H9 (cell line): ENCODE results near the gene ZNF608. TPM values are rescaled to one million over a fixed set of nuclear protein-coding genes. Genes with fewer than 3 reads are reported as not detected.

Experiments
- DNase-seq: peaks from one replicate; pipeline ENCODE4 v3.0.0-alpha.2; 2017
- H2AFZ ChIP-seq: one replicate; pipeline ENCODE4 v1.6.1; 2013; ENCODE audit warnings: mild to moderate bottlenecking, low read length, control low read depth, moderate library complexity
- H2AK5ac ChIP-seq: 2 replicates; pipeline ENCODE4 v1.6.1; 2013; ENCODE audit warnings: low read length, control low read depth, mixed read lengths; ENCODE audit not compliant: insufficient read length
- H2BK120ac ChIP-seq: one replicate; pipeline ENCODE4 v1.6.1; 2013; ENCODE audit warnings: low read depth, mild to moderate bottlenecking, low read length, control low read depth, inconsistent platforms; ENCODE audit not compliant: poor library complexity, severe bottlenecking
- H2BK12ac ChIP-seq: 2 replicates; pipeline ENCODE4 v1.6.1; 2013; ENCODE audit warnings: low read length, control low read depth, mixed read lengths, low read depth; ENCODE audit not compliant: insufficient read length
- H2BK15ac ChIP-seq: 2 replicates; pipeline ENCODE4 v1.6.1; 2013; ENCODE audit warnings: low read depth, low read length, control low read depth
- H2BK20ac ChIP-seq: one replicate; pipeline ENCODE4 v1.6.1; 2013; ENCODE audit warnings: low read depth, mild to moderate bottlenecking, low read length, control low read depth, inconsistent platforms; ENCODE audit not compliant: poor library complexity, severe bottlenecking
- H2BK5ac ChIP-seq: 2 replicates; pipeline ENCODE4 v1.6.1; 2013; ENCODE audit warnings: low read length, control low read depth, mixed read lengths; ENCODE audit not compliant: insufficient read length
- H3K14ac ChIP-seq: 2 replicates; pipeline ENCODE4 v1.6.1; 2013; ENCODE audit warnings: low read length, control low read depth; ENCODE audit not compliant: insufficient read depth
- H3K18ac ChIP-seq: 2 replicates; pipeline ENCODE4 v1.6.1; 2013; ENCODE audit warnings: low read depth, mild to moderate bottlenecking, mixed read lengths, low read length, control low read depth; ENCODE audit not compliant: insufficient read length
- H3K23ac ChIP-seq: 2 replicates; pipeline ENCODE4 v1.6.1; 2013; ENCODE audit warnings: low read length, control low read depth, mixed read lengths, low read depth; ENCODE audit not compliant: insufficient read length
- H3K23me2 ChIP-seq: 2 replicates; pipeline ENCODE4 v1.6.1; 2013; ENCODE audit warnings: low read depth, mild to moderate bottlenecking, mixed read lengths, low read length, control low read depth; ENCODE audit not compliant: insufficient read length, poor library complexity, severe bottlenecking
- H3K27ac ChIP-seq: 2 replicates; pipeline ENCODE4 v1.5.1; 2013; ENCODE audit warnings: low read length, control low read depth, mixed read lengths, low read depth; ENCODE audit not compliant: insufficient read length
- H3K27me3 ChIP-seq: 2 replicates; pipeline ENCODE4 v1.6.1; 2013; ENCODE audit warnings: low read length, control low read depth, inconsistent platforms; ENCODE audit not compliant: insufficient read depth
- H3K4ac ChIP-seq: 2 replicates; pipeline ENCODE4 v1.6.1; 2013; ENCODE audit warnings: low read depth, mild to moderate bottlenecking, control low read depth, inconsistent platforms, low read length, moderate library complexity
- H3K4me1 ChIP-seq: 2 replicates; pipeline ENCODE4 v1.6.1; 2013; ENCODE audit warnings: low read length, control low read depth, inconsistent platforms; ENCODE audit not compliant: insufficient read depth
- H3K4me2 ChIP-seq: 2 replicates; pipeline ENCODE4 v1.6.1; 2013; ENCODE audit warnings: low read length, control low read depth, mixed read lengths; ENCODE audit not compliant: insufficient read length, insufficient read depth
- H3K56ac ChIP-seq: 2 replicates; pipeline ENCODE4 v1.6.1; 2013; ENCODE audit warnings: low read depth, mild to moderate bottlenecking, mixed read lengths, low read length, control low read depth; ENCODE audit not compliant: insufficient read length
- H3K79me1 ChIP-seq: 2 replicates; pipeline ENCODE4 v1.6.1; 2013; ENCODE audit warnings: low read depth, mild to moderate bottlenecking, moderate library complexity, low read length, control low read depth, inconsistent platforms; ENCODE audit not compliant: insufficient read depth, poor library complexity, severe bottlenecking
- H3K79me2 ChIP-seq: 2 replicates; pipeline ENCODE4 v1.6.1; 2013; ENCODE audit warnings: low read length, control low read depth, inconsistent platforms; ENCODE audit not compliant: insufficient read depth
- H3K9ac ChIP-seq: 2 replicates; pipeline ENCODE4 v1.6.1; 2013; ENCODE audit warnings: low read length, control low read depth, mixed read lengths; ENCODE audit not compliant: insufficient read length; ENCODE audit errors: extremely low read depth
- H3K9me3 ChIP-seq: one replicate; pipeline ENCODE4 v1.6.1; 2013; ENCODE audit warnings: low read depth, low read length, inconsistent platforms; ENCODE audit not compliant: control insufficient read depth
- H3T11ph ChIP-seq: one replicate; pipeline ENCODE4 v1.6.1; 2013; ENCODE audit warnings: mild to moderate bottlenecking, low read length, control low read depth, inconsistent platforms
- H4K20me1 ChIP-seq: one replicate; pipeline ENCODE4 v1.6.1; 2013; ENCODE audit not compliant: control insufficient read depth, insufficient read length, insufficient read depth
- H4K5ac ChIP-seq: 2 replicates; pipeline ENCODE4 v1.6.1; 2013; ENCODE audit warnings: low read depth, mild to moderate bottlenecking, mixed read lengths, low read length, control low read depth; ENCODE audit not compliant: insufficient read length
- H4K8ac ChIP-seq: replicated peaks from 2 replicates; pipeline ENCODE4 v1.6.1; 2013; ENCODE audit warnings: low read length, control low read depth, mixed read lengths, low read depth; ENCODE audit not compliant: insufficient read length
- H4K91ac ChIP-seq: 2 replicates; pipeline ENCODE4 v1.6.1; 2013; ENCODE audit warnings: low read depth, mild to moderate bottlenecking, moderate library complexity, mixed read lengths, low read length, control low read depth; ENCODE audit not compliant: insufficient read length
- H3K27ac Mint-ChIP-seq, 3 experiments: 2 replicates in 2 of 3; 3 replicates in 1 of 3; pipeline ENCODE4 v1.8.0; 2020 to 2021; ENCODE audit warnings: mixed read lengths in 3 of 3, mild to moderate bottlenecking in 1 of 3, moderate library complexity in 1 of 3
- H3K27me3 Mint-ChIP-seq: 2 replicates; pipeline ENCODE4 v1.8.0; 2021; ENCODE audit warnings: low read depth, mild to moderate bottlenecking, moderate library complexity, mixed read lengths
- H3K36me3 Mint-ChIP-seq, 3 experiments: 2 replicates in 2 of 3; 3 replicates in 1 of 3; pipeline ENCODE4 v1.8.0; 2020 to 2021; ENCODE audit warnings: low read depth in 3 of 3, mixed read lengths in 3 of 3; ENCODE audit not compliant: insufficient read depth in 1 of 3
- H3K4me1 Mint-ChIP-seq, 2 experiments: 2 replicates each; pipeline ENCODE4 v1.8.0; 2020; ENCODE audit warnings: mixed read lengths in 2 of 2
- H3K4me3 Mint-ChIP-seq, 2 experiments: 2 replicates in 1 of 2; 3 replicates in 1 of 2; pipeline ENCODE4 v1.8.0; 2020 to 2021; ENCODE audit warnings: mild to moderate bottlenecking in 2 of 2, mixed read lengths in 2 of 2, moderate library complexity in 1 of 2
- H3K9me3 Mint-ChIP-seq, 2 experiments: 2 replicates in 1 of 2; 3 replicates in 1 of 2; pipeline ENCODE4 v1.8.0; 2020; ENCODE audit warnings: mild to moderate bottlenecking in 2 of 2, mixed read lengths in 2 of 2, moderate library complexity in 1 of 2
- WGBS: extraction: QIAGEN DNeasy Blood & Tissue Kit; methylation state at CpG from one replicate; pipeline ENCODE4 v1.1.7; 2013; ENCODE audit warnings: missing lambda C conversion rate, low lambda C conversion rate, mixed read lengths; ENCODE audit not compliant: insufficient read length; ENCODE audit errors: extremely low coverage; 5-methylcytosine and 5-hydroxymethylcytosine counted together
- total RNA-seq: library from RNA; stranded (reverse); gene quantifications from 2 replicates; pipeline ENCODE4 v1.2.1, GENCODE V29; 2021
- TF ChIP-seq, protein P1 (sequence below): fragments of 200-600 bp; sonication (generic); conservative IDR thresholded peaks from 3 replicates; pipeline ENCODE4 v1.8.0; 2021; ENCODE audit warnings: antibody characterized with exemption, mild to moderate bottlenecking

The ZNF608 gene
- total RNA-seq, 1 experiment from 2014 or later, result 67.0 TPM

GRCh38 chr5:124740071-124740470, 6.4 kb downstream of the ZNF608 start:
- H3K14ac ChIP-seq, result no peak overlapping the region
- peak overlapping the region; percentile 52 for H3K4me2 ChIP-seq
- no peak overlapping the region for H3T11ph ChIP-seq
- H3K27me3 Mint-ChIP-seq, result no peaks in the 10 kb centered on the region
- H2BK20ac ChIP-seq, result no peak overlapping the region
- TF ChIP-seq, protein P1, sequence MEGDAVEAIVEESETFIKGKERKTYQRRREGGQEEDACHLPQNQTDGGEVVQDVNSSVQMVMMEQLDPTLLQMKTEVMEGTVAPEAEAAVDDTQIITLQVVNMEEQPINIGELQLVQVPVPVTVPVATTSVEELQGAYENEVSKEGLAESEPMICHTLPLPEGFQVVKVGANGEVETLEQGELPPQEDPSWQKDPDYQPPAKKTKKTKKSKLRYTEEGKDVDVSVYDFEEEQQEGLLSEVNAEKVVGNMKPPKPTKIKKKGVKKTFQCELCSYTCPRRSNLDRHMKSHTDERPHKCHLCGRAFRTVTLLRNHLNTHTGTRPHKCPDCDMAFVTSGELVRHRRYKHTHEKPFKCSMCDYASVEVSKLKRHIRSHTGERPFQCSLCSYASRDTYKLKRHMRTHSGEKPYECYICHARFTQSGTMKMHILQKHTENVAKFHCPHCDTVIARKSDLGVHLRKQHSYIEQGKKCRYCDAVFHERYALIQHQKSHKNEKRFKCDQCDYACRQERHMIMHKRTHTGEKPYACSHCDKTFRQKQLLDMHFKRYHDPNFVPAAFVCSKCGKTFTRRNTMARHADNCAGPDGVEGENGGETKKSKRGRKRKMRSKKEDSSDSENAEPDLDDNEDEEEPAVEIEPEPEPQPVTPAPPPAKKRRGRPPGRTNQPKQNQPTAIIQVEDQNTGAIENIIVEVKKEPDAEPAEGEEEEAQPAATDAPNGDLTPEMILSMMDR, result no peak
- H4K91ac ChIP-seq, result no peak overlapping the region
- peaks cover 19% of the 10 kb centered on the region for H3K23me2 ChIP-seq
- no peak overlapping the region for H4K5ac ChIP-seq
- H3K4me1 Mint-ChIP-seq, result peaks cover 0 to under 1% of the 10 kb centered on the region in 2 experiments
- H3K4me1 ChIP-seq, result peaks cover 26% of the 10 kb centered on the region; the same call in 1 of the 2 replicates
- H2AK5ac ChIP-seq, result no peak overlapping the region
- H3K79me1 ChIP-seq, result peaks cover 3% of the 10 kb centered on the region
- H2BK12ac ChIP-seq, result no peak overlapping the region
- no CpG with 5 or more reads among the region's 4 CpGs for WGBS
- H4K8ac ChIP-seq, result no peak overlapping the region
- H2AFZ ChIP-seq, result no peak overlapping the region
- H3K9me3 Mint-ChIP-seq, result no peaks in the 10 kb centered on the region; a peak in 2 of 5 replicates
- DNase-seq, result no peak
- no peaks in the 10 kb centered on the region for H4K20me1 ChIP-seq
- no peak overlapping the region for H3K4ac ChIP-seq
- no peak overlapping the region for H3K27ac ChIP-seq
- no peak overlapping the region for H3K9ac ChIP-seq
- no peak overlapping the region for H2BK15ac ChIP-seq
- H3K4me3 Mint-ChIP-seq, result peak overlapping the region; percentile 29 to 66
- peaks cover 0 to 5% (median 5%) of the 10 kb centered on the region in 3 experiments; a peak in 4 of 7 replicates for H3K36me3 Mint-ChIP-seq
- H2BK5ac ChIP-seq, result no peak overlapping the region
- no peak overlapping the region for H3K18ac ChIP-seq
- no peaks in the 10 kb centered on the region for H3K27me3 ChIP-seq
- peak overlapping the region in 1 of 3 experiments; percentile 2; a peak in 2 of 7 replicates for H3K27ac Mint-ChIP-seq
- H3K56ac ChIP-seq, result no peak overlapping the region
- no peaks in the 10 kb centered on the region for H3K9me3 ChIP-seq
- no peak overlapping the region for H2BK120ac ChIP-seq
- H3K23ac ChIP-seq, result no peak overlapping the region
- peaks cover 58% of the 10 kb centered on the region; the same call in 1 of the 2 replicates for H3K79me2 ChIP-seq
